H1 (cell line): ENCODE data around the gene GCK. TPM values are rescaled to one million over a fixed set of nuclear protein-coding genes. Genes with fewer than 3 reads are reported as not detected.

ENCODE experiments used
- CTCF ChIA-PET: fragments of 300-600 bp; sonication (Branson Sonifier 250); formaldehyde crosslinking; loops from one replicate; lab custom pipeline; 2021; ENCODE audit not compliant: partially characterized antibody; lab: Charles Lee
- POLR2A ChIA-PET: fragments of 300-600 bp; sonication (Branson Sonifier 250); formaldehyde crosslinking; loops from one replicate; lab custom pipeline; 2021; ENCODE audit warnings: inconsistent platforms; ENCODE audit not compliant: partially characterized antibody; lab: Charles Lee
- DNase-seq, 2 experiments: peaks; one replicate each; pipeline versions ENCODE4 v3.0.0 to v3.0.0-alpha.2; 2010 to 2022; ENCODE audit warnings: low spot score in 2 of 2, low read depth in 1 of 2, mixed read lengths in 1 of 2
- FAIRE-seq: peaks from 2 replicates; lab custom pipeline; 2011; peaks lifted over from hg19 to GRCh38; lab: Jason Lieb, UNC
- H2AFZ ChIP-seq: 2 replicates; pipeline ENCODE4 v1.8.1; 2012; ENCODE audit warnings: low read length, inconsistent platforms
- H2AK5ac ChIP-seq: 2 replicates; pipeline ENCODE4 v1.6.1; 2013; ENCODE audit warnings: low read depth, low read length
- H2BK120ac ChIP-seq: replicated peaks from 2 replicates; pipeline ENCODE3; 2013; ENCODE audit warnings: low read depth, low read length, inconsistent platforms
- H2BK12ac ChIP-seq: 2 replicates; pipeline ENCODE4 v1.6.1; 2013; ENCODE audit warnings: low read depth, low read length
- H2BK15ac ChIP-seq: 2 replicates; pipeline ENCODE4 v1.6.1; 2013; ENCODE audit warnings: low read length
- H2BK20ac ChIP-seq: 2 replicates; pipeline ENCODE4 v1.6.1; 2013; ENCODE audit warnings: low read length
- H2BK5ac ChIP-seq: 2 replicates; pipeline ENCODE4 v1.6.1; 2013; ENCODE audit warnings: low read depth, low read length
- H3K14ac ChIP-seq: 2 replicates; pipeline ENCODE4 v1.6.1; 2013; ENCODE audit warnings: inconsistent platforms; ENCODE audit not compliant: insufficient read length
- H3K18ac ChIP-seq: 2 replicates; pipeline ENCODE4 v1.6.1; 2013; ENCODE audit warnings: low read length; ENCODE audit errors: extremely low read depth
- H3K23ac ChIP-seq: 2 replicates; pipeline ENCODE4 v1.6.1; 2013; ENCODE audit warnings: inconsistent platforms; ENCODE audit not compliant: insufficient read length
- H3K23me2 ChIP-seq: 2 replicates; pipeline ENCODE4 v1.6.1; 2013; ENCODE audit warnings: low read depth, low read length
- H3K27ac ChIP-seq: 2 replicates; pipeline ENCODE4 v1.6.1; 2011; ENCODE audit warnings: low read depth, low read length, inconsistent platforms
- H3K27me3 ChIP-seq, 4 experiments: replicated peaks in 1 of 4; 1 replicate in 1 of 4; 2 replicates in 3 of 4; pipeline versions ENCODE4 v1.6.1 to v1.8.1; 2011 to 2013; ENCODE audit warnings: low read length in 3 of 4, mild to moderate bottlenecking in 3 of 4, inconsistent platforms in 2 of 4, mixed read lengths in 2 of 4, moderate library complexity in 1 of 4; ENCODE audit not compliant: control insufficient read depth in 3 of 4, insufficient read depth in 3 of 4; ENCODE audit errors: extremely low read depth in 1 of 4
- H3K36me3 ChIP-seq, 4 experiments: 2 replicates each; pipeline versions ENCODE4 v1.6.1 to v1.8.1; 2011 to 2013; ENCODE audit warnings: mild to moderate bottlenecking in 4 of 4, low read length in 3 of 4, moderate library complexity in 2 of 4, control low read depth in 1 of 4, inconsistent platforms in 1 of 4; ENCODE audit not compliant: insufficient read depth in 4 of 4, control insufficient read depth in 2 of 4
- H3K4ac ChIP-seq: replicated peaks from 2 replicates; pipeline ENCODE3; 2013; ENCODE audit warnings: low read length, low read depth, mixed read lengths, inconsistent platforms; ENCODE audit not compliant: insufficient read length
- H3K4me1 ChIP-seq, 4 experiments: replicated peaks in 1 of 4; 1 replicate in 1 of 4; 2 replicates in 3 of 4; pipeline versions ENCODE4 v1.6.1 to v1.8.1; 2011 to 2013; ENCODE audit warnings: low read length in 3 of 4, inconsistent platforms in 2 of 4, mixed read lengths in 1 of 4; ENCODE audit not compliant: insufficient read depth in 4 of 4, control insufficient read depth in 3 of 4
- H3K4me2 ChIP-seq, 2 experiments: 2 replicates each; pipeline versions ENCODE4 v1.6.1 to v1.8.1; 2011 to 2013; ENCODE audit warnings: low read depth in 2 of 2, low read length in 2 of 2, control low read depth in 1 of 2, inconsistent platforms in 1 of 2, mild to moderate bottlenecking in 1 of 2; ENCODE audit not compliant: insufficient read depth in 1 of 2
- H3K4me3 ChIP-seq, 4 experiments: fragments of 200-600, 300-600 bp in 1 of 4; sonication (generic), shearing (Covaris generic), sonication (Bioruptor Twin) in 1 of 4; 2 replicates each; pipeline versions ENCODE4 v1.5.1 to v1.8.1; 2011 to 2016; ENCODE audit warnings: low read length in 4 of 4, low read depth in 3 of 4, control low read depth in 2 of 4, inconsistent platforms in 2 of 4, mild to moderate bottlenecking in 2 of 4, mixed read lengths in 1 of 4, moderate library complexity in 1 of 4; ENCODE audit not compliant: insufficient read depth in 2 of 4; ENCODE audit errors: extremely low read depth in 1 of 4
- H3K56ac ChIP-seq: replicated peaks from 2 replicates; pipeline ENCODE3; 2013; ENCODE audit warnings: low read depth, mild to moderate bottlenecking, mixed read lengths, low read length, inconsistent platforms; ENCODE audit not compliant: insufficient read length
- H3K79me1 ChIP-seq: 2 replicates; pipeline ENCODE4 v1.6.1; 2013; ENCODE audit warnings: low read depth, low read length, control low read depth
- H3K79me2 ChIP-seq, 2 experiments: 2 replicates each; pipeline versions ENCODE4 v1.6.1 to v1.8.1; 2012 to 2013; ENCODE audit warnings: low read length in 2 of 2, mild to moderate bottlenecking in 2 of 2, inconsistent platforms in 1 of 2; ENCODE audit not compliant: insufficient read depth in 2 of 2, control insufficient read depth in 1 of 2
- H3K9ac ChIP-seq, 4 experiments: replicated peaks in 1 of 4; 1 replicate in 1 of 4; 2 replicates in 3 of 4; pipeline versions ENCODE4 v1.6.1 to v1.8.1; 2011 to 2013; ENCODE audit warnings: low read depth in 3 of 4, low read length in 3 of 4, control low read depth in 2 of 4, mild to moderate bottlenecking in 2 of 4, moderate library complexity in 2 of 4, inconsistent platforms in 1 of 4; ENCODE audit errors: extremely low read depth in 1 of 4
- H3K9me3 ChIP-seq, 2 experiments: 2 replicates each; pipeline versions ENCODE4 v1.6.1 to v1.8.1; 2012 to 2013; ENCODE audit warnings: mild to moderate bottlenecking in 2 of 2, moderate library complexity in 2 of 2, control low read depth in 1 of 2, inconsistent platforms in 1 of 2, low read depth in 1 of 2, low read length in 1 of 2, mixed read lengths in 1 of 2; ENCODE audit not compliant: insufficient read depth in 2 of 2
- H4K20me1 ChIP-seq, 2 experiments: replicated peaks in 1 of 2; 2 replicates each; pipeline versions ENCODE3 to v1.8.1; 2011 to 2013; ENCODE audit warnings: inconsistent platforms in 2 of 2, low read length in 2 of 2, mild to moderate bottlenecking in 1 of 2; ENCODE audit not compliant: insufficient read depth in 2 of 2, control insufficient read depth in 1 of 2
- H4K5ac ChIP-seq: 2 replicates; pipeline ENCODE4 v1.6.1; 2013; ENCODE audit warnings: low read length, low read depth, mixed read lengths, inconsistent platforms; ENCODE audit not compliant: insufficient read length
- H4K8ac ChIP-seq: 2 replicates; pipeline ENCODE4 v1.8.0; 2013; ENCODE audit warnings: mild to moderate bottlenecking, moderate library complexity, low read length, inconsistent platforms; ENCODE audit not compliant: insufficient read depth; ENCODE audit errors: extremely low read depth
- H4K91ac ChIP-seq: replicated peaks from 2 replicates; pipeline ENCODE3; 2013; ENCODE audit warnings: low read length, mixed read lengths, inconsistent platforms; ENCODE audit not compliant: insufficient read length
- ATF3 ChIP-seq: IDR thresholded peaks from 2 replicates; pipeline ENCODE4 v1.6.1; 2011; ENCODE audit warnings: low read depth, mild to moderate bottlenecking, low read length; ENCODE audit not compliant: insufficient read depth
- BRCA1 ChIP-seq: IDR thresholded peaks from 2 replicates; pipeline ENCODE4 v1.6.1; 2012; ENCODE audit warnings: low read depth, low read length, improper control_type of control experiment
- HDAC6 ChIP-seq: IDR thresholded peaks from one replicate; pipeline ENCODE4 v1.7.1; 2012; ENCODE audit warnings: low read depth, mild to moderate bottlenecking, inconsistent platforms, low read length, moderate library complexity
- TAF1 ChIP-seq: IDR thresholded peaks from 2 replicates; pipeline ENCODE4 v1.6.1; 2011; ENCODE audit warnings: mild to moderate bottlenecking, low read depth, low read length
- WGBS, 2 experiments: shearing (Covaris generic) in 1 of 2; methylation state at CpG; one replicate each; pipeline versions ENCODE4 v1.1.6 to v1.1.7; 2013 to 2015; ENCODE audit warnings: low lambda C conversion rate in 2 of 2, mixed read lengths in 2 of 2, inconsistent platforms in 1 of 2, low coverage in 1 of 2, missing lambda C conversion rate in 1 of 2; ENCODE audit not compliant: insufficient replicate concordance in 2 of 2, insufficient coverage in 1 of 2, insufficient read length in 1 of 2; ENCODE audit errors: extremely low coverage in 1 of 2, missing lambda C conversion rate in 1 of 2; 5-methylcytosine and 5-hydroxymethylcytosine counted together
- polyA plus RNA-seq, 7 experiments: library from polyadenylated mRNA; depleted of rRNA in 3 of 7; stranded (reverse) in 5 of 7; unstranded in 2 of 7; fragments of >200 nt in 5 of 7; fragments of 200-250 nt in 2 of 7; gene quantifications; 1 replicate in 5 of 7; 2 replicates in 1 of 7; 4 replicates in 1 of 7; pipeline versions ENCODE4 v1.2.1 to v1.2.3, GENCODE V29; 2011 to 2013; ENCODE audit warnings: missing spikeins in 2 of 7, mixed read lengths in 2 of 7
- total RNA-seq: library from RNA; stranded (reverse); fragmentation: NEBNext Ultra II Directional; extraction: Animal tissue kit (Norgen Biotek cat#: 25700); gene quantifications from 2 replicates; pipeline ENCODE4 v1.2.1, GENCODE V29; 2021

Gene GCK
- total and polyA plus RNA-seq, 2 of the 8 experiments (the other 6 are each of a cell fraction or from before 2014, with no cell fraction given), result 2.4 to 4.9 TPM

GRCh38 chr7:44136731-44137130 lies 52.5 kb downstream of the GCK start:
- POLR2A ChIA-PET, result interaction anchor here (1.3 kb wide), 1 partner anchor 11 kb away, joined by 3 read pairs; no protein-coding TSS in a partner anchor
- no peak overlapping the region for H2BK15ac ChIP-seq
- H3K4me1 ChIP-seq, result peaks cover 0 to 6% (median 1%) of the 10 kb centered on the region in 4 experiments; a peak in 3 of 7 replicates

More at GRCh38 chr7:44136731-44137130, 52.5 kb downstream of the GCK start:
- Histone ChIP-seq H2AK5ac (no peak overlapping the region), H3K14ac (no peak overlapping the region), H3K18ac (no peak overlapping the region), H2AFZ (no peak overlapping the region), H3K36me3 (no peaks in the 10 kb centered on the region), H3K56ac (no peak overlapping the region), H3K4me3 (no peak overlapping the region), H3K23me2 (no peaks in the 10 kb centered on the region; the same call in 1 of the 2 replicates), H3K27me3 (peaks cover 0 to 3% (median 2%) of the 10 kb centered on the region in 4 experiments; a peak in 6 of 7 replicates), H3K9ac (no peak overlapping the region), H4K5ac (no peak overlapping the region), H3K79me2 (no peaks in the 10 kb centered on the region), H4K91ac (no peak overlapping the region), H4K8ac (no peak overlapping the region), H3K27ac (no peak overlapping the region), H4K20me1 (peaks cover 0 to 2% of the 10 kb centered on the region in 2 experiments), H2BK5ac (no peak overlapping the region), H2BK20ac (no peak overlapping the region), H2BK120ac (no peak overlapping the region), H3K4me2 (no peak overlapping the region), H3K9me3 (no peaks in the 10 kb centered on the region), H2BK12ac (no peak overlapping the region), H3K23ac (no peak overlapping the region), H3K79me1 (no peaks in the 10 kb centered on the region), H3K4ac (no peak overlapping the region)
- FAIRE-seq (no peak), DNase-seq (no peak)
- TF ChIP-seq HDAC6 (no peak), BRCA1 (no peak), TAF1 (no peak), ATF3 (no peak)
- CTCF ChIA-PET, result interaction anchor here (0.7 kb wide), 1 partner anchor 27 kb away, joined by 3 read pairs; no protein-coding TSS in a partner anchor
- 81% methylated on average over 5 of the region's 5 CpGs; no CpG with 5 or more reads in 1 of the 2 experiments for WGBS, 2 experiments
